ENCODE measurements around the gene SMIM23. TPM values are rescaled to one million over a fixed set of nuclear protein-coding genes. Genes with fewer than 3 reads are reported as not detected.
A peak's percentile ranks its signal among the peaks of the same experiment; 100 is the strongest.

The SMIM23 gene
- total RNA-seq, 1 experiment from 2014 or later: not detected

GRCh38 chr5:171774418-171774817 lies 11.2 kb upstream of the SMIM23 start (continued):
- TF ChIP-seq GRHL2 (CRISPR knock-in tag; IDR thresholded peaks at IDR 0.05; ENCODE audit: insufficient replicate concordance, severe bottlenecking) (no peak), RORB (CRISPR knock-in tag; IDR thresholded peaks at IDR 0.05) (no peak), E2F4 (CRISPR knock-in tag; IDR thresholded peaks at IDR 0.05; ENCODE audit: borderline replicate concordance, low read depth) (no peak), ZNF416 (CRISPR knock-in tag; IDR thresholded peaks at IDR 0.05) (no peak), NFE2L1 (CRISPR knock-in tag; IDR thresholded peaks at IDR 0.05) (no peak), ZNF121 (CRISPR knock-in tag; IDR thresholded peaks at IDR 0.05) (no peak), TEAD4 (CRISPR knock-in tag; IDR thresholded peaks at IDR 0.05) (no peak), HMGXB4 (CRISPR knock-in tag; IDR thresholded peaks at IDR 0.05) (no peak), FOXP1 (CRISPR knock-in tag; IDR thresholded peaks at IDR 0.05; ENCODE audit: borderline replicate concordance) (no peak), ZNF317 (CRISPR knock-in tag; IDR thresholded peaks at IDR 0.05; ENCODE audit: borderline replicate concordance, low read depth) (no peak), GABPB1 (CRISPR knock-in tag; IDR thresholded peaks at IDR 0.05) (no peak)

- CTCF ChIA-PET: interaction anchor here (1.1 kb wide), 1 partner anchor 357 kb away, joined by 3 read pairs; the partner anchor contains the start of gene FGF18
Measured at GRCh38 chr5:171776213-171776612, 9.4 kb upstream of the SMIM23 start.

GRCh38 chr5:171776770-171777759 lies 8.6 kb upstream of the SMIM23 start:
- ATAC-seq: 0 out of 2 replicates have a peak, but pooled peaks have one; percentile 24
- H3K4me1 Mint-ChIP-seq: no peaks in the 10 kb centered on the region; the same call in 1 of the 2 replicates
- peaks cover 17% of the 10 kb centered on the region for H3K9me3 Mint-ChIP-seq
- ChIA-PET CTCF (interaction anchor here (1.1 kb wide), 1 partner anchor 358 kb away, joined by 3 read pairs; the partner anchor contains the start of gene FGF18), POLR2A (no interaction called here)
- no peak overlapping the region for H3K27ac Mint-ChIP-seq
- DNase-seq (ENCODE audit: low spot score): no peak
- H3K27me3 Mint-ChIP-seq (ENCODE audit: low read depth): no peaks in the 10 kb centered on the region
- no peak overlapping the region for H3K4me3 Mint-ChIP-seq
- H3K36me3 Mint-ChIP-seq: no peaks in the 10 kb centered on the region
- TF ChIP-seq ZNF121 (CRISPR knock-in tag; IDR thresholded peaks at IDR 0.05) (no peak), ZNF416 (CRISPR knock-in tag; IDR thresholded peaks at IDR 0.05) (no peak), ZBTB43 (CRISPR knock-in tag; IDR thresholded peaks at IDR 0.05) (no peak), TP53 (CRISPR knock-in tag; IDR thresholded peaks at IDR 0.05) (no peak), MAX (CRISPR knock-in tag; IDR thresholded peaks at IDR 0.05) (no peak), GABPB1 (CRISPR knock-in tag; IDR thresholded peaks at IDR 0.05) (no peak), ATF1 (CRISPR knock-in tag; IDR thresholded peaks at IDR 0.05) (no peak), AR (CRISPR knock-in tag; IDR thresholded peaks at IDR 0.05) (no peak), SMAD4 (CRISPR knock-in tag; IDR thresholded peaks at IDR 0.05) (no peak), ERG (CRISPR knock-in tag; IDR thresholded peaks at IDR 0.05) (no peak)

More at GRCh38 chr5:171776213-171776612, 9.4 kb upstream of the SMIM23 start:
- ATAC-seq: no peak
- H3K27me3 Mint-ChIP-seq (ENCODE audit: low read depth): no peaks in the 10 kb centered on the region; the same call in 1 of the 2 replicates
- POLR2A ChIA-PET: no interaction called here
- H3K4me3 Mint-ChIP-seq: no peak overlapping the region
- peaks cover 9% of the 10 kb centered on the region for H3K9me3 Mint-ChIP-seq
- DNase-seq (ENCODE audit: low spot score): no peak
- TF ChIP-seq CBFB (CRISPR knock-in tag; IDR thresholded peaks at IDR 0.05; ENCODE audit: low read depth) (no peak), ELF4 (CRISPR knock-in tag; IDR thresholded peaks at IDR 0.05; ENCODE audit: low read depth) (no peak), ZMAT4 (CRISPR knock-in tag; IDR thresholded peaks at IDR 0.05) (no peak), SP1 (CRISPR knock-in tag; conservative IDR thresholded peaks at IDR 0.05) (no peak)
- no peaks in the 10 kb centered on the region for H3K36me3 Mint-ChIP-seq
- H3K27ac Mint-ChIP-seq: no peak overlapping the region
- no peaks in the 10 kb centered on the region; the same call in 1 of the 2 replicates for H3K4me1 Mint-ChIP-seq
